Astrocyte (in vitro differentiated cells and primary cell): ENCODE data around the gene C1QL2.

Source experiments
- CTCF ChIP-seq: IDR thresholded peaks from 2 replicates; pipeline ENCODE4 v1.5.1; 2011; ENCODE audit warnings: low read depth, mild to moderate bottlenecking, inconsistent platforms, low read length, moderate library complexity; ENCODE audit not compliant: insufficient read depth
- EZH2 ChIP-seq: IDR thresholded peaks from 2 replicates; pipeline ENCODE4 v1.6.1; 2012; ENCODE audit warnings: mild to moderate bottlenecking, low read length, inconsistent platforms; ENCODE audit not compliant: insufficient read depth

- TF ChIP-seq CTCF (no peak), EZH2 (no peak)
Measured at GRCh38 chr2:119126650-119127049, 31.9 kb downstream of the C1QL2 start.
